ENCODE measurements around the gene TSKU. TPM values are rescaled to one million over a fixed set of nuclear protein-coding genes. Genes with fewer than 3 reads are reported as not detected.

Gene TSKU
- total and polyA plus RNA-seq, 4 experiments from 2014 or later, result 0.13 TPM; not detected in 3

DNA sequence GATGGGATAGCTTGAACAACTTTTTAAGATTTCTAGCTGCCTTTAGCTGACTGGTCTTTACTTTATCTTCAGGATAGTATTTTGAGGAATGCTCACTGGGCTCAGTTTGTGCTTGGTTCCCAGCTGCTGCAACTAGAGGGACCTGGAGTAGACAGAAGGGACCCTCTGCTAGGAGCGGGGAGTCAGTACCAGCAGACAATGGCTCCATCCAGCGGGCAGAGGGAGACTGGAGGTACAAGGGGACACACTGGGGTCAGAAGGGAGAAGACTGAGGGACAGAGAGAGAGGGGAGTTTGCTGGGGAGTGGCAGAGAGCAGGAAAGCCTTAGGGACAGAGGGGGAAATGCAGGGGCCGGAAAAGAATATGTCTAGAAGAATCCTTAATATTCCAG, 55.5 kb downstream of the TSKU start:
- H3K4me3 ChIP-seq (ENCODE audit: low read length in 2 of 2), result no peak overlapping the region
- Mint-ChIP-seq H3K9me3 (peaks cover 0 to 3% (median 0%) of the 10 kb centered on the region in 8 donors), H3K4me3 (no peak overlapping the region), H3K4me1 (no peaks in the 10 kb centered on the region), H3K27me3 (peaks cover 16 to 31% of the 10 kb centered on the region in 2 donors), H3K27ac (no peak overlapping the region), H3K36me3 (no peaks in the 10 kb centered on the region)
- H3K4me1 ChIP-seq (ENCODE audit: insufficient read depth, low read length), result no peaks in the 10 kb centered on the region
- ChIA-PET CTCF (ENCODE audit: partially characterized antibody) (no interaction called here), POLR2A (ENCODE audit: partially characterized antibody) (no interaction called here)
- no peak for DNase-seq
- H3K27ac ChIP-seq (ENCODE audit: low read depth, low read length), result no peak overlapping the region
- H3K9me3 ChIP-seq (ENCODE audit: control insufficient read depth in 1 of 2, low read length in 2 of 2), result no peaks in the 10 kb centered on the region
- intact Hi-C loops (cut with micrococcal nuclease), result no loop called here
- no peaks in the 10 kb centered on the region for H3K36me3 ChIP-seq (ENCODE audit: insufficient read depth, low read length)
- H3K27me3 ChIP-seq (ENCODE audit: insufficient read depth, low read length), result no peaks in the 10 kb centered on the region

DNA sequence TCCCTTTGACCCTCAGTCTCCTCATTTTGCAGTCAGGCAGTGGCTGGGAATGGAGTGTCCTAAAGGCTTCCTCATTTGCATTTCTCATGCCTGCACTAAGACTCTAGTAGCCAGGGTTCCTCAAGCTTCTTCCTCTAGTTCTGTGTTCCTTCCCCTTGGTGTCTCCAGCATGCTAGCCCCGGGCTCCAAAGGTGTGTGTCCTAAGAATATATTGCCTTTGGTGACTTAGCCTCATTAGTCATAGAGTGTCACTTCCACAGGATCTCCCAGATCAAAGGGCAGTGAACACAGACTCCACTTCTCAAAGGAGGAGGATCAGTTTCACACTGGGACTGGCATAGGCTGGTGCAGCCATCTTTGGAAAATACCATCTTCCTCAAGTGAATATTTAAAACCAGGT, 56.2 kb downstream of the TSKU start:
- intact Hi-C loops (cut with micrococcal nuclease), result no loop called here
- H3K9me3 ChIP-seq (ENCODE audit: control insufficient read depth in 1 of 2, low read length in 2 of 2), result no peaks in the 10 kb centered on the region
- H3K27me3 Mint-ChIP-seq, result peaks cover 18 to 35% of the 10 kb centered on the region in 2 donors
- no peaks in the 10 kb centered on the region for H3K36me3 ChIP-seq (ENCODE audit: insufficient read depth, low read length)
- no peak overlapping the region for H3K4me3 ChIP-seq (ENCODE audit: low read length in 2 of 2)
- CTCF ChIA-PET (ENCODE audit: partially characterized antibody), result no interaction called here
- no peak overlapping the region for H3K27ac ChIP-seq (ENCODE audit: low read depth, low read length)
- POLR2A ChIA-PET (ENCODE audit: partially characterized antibody), result no interaction called here
- H3K36me3 Mint-ChIP-seq, result no peaks in the 10 kb centered on the region
- H3K9me3 Mint-ChIP-seq, result peaks cover 0 to 3% (median 0%) of the 10 kb centered on the region in 8 donors
- H3K4me1 ChIP-seq (ENCODE audit: insufficient read depth, low read length), result no peaks in the 10 kb centered on the region
- no peak overlapping the region for H3K27ac Mint-ChIP-seq
- H3K4me3 Mint-ChIP-seq, result no peak overlapping the region
- DNase-seq, result no peak
- no peaks in the 10 kb centered on the region for H3K4me1 Mint-ChIP-seq
- H3K27me3 ChIP-seq (ENCODE audit: insufficient read depth, low read length), result no peaks in the 10 kb centered on the region

DNA sequence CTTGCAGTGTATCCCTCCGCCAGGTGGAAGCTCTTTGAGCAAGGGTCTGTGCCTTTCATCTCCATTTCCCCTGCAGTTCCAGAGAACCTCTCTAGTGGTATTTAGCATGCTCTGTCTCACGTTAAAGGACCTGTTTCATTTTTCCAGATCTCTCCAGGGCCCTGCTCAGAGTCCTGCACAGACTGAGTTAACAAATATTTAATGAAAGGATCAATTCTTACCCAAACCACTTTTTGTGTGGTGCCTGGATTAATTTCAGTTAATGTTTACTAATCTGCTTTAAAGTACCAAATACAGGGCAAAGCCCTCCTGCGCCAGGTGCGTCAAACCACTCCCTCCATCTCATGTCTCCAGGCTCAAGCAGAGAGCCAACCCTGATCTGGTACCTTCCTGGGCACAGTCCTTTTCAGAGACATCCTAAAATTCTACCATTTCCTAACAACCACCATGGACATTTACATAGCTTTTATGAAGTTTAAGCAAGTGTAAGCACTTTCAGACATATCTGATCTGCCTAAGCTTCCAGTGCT, 58.8 kb downstream of the TSKU start:
- POLR2A ChIA-PET (ENCODE audit: partially characterized antibody), result no interaction called here

DNA sequence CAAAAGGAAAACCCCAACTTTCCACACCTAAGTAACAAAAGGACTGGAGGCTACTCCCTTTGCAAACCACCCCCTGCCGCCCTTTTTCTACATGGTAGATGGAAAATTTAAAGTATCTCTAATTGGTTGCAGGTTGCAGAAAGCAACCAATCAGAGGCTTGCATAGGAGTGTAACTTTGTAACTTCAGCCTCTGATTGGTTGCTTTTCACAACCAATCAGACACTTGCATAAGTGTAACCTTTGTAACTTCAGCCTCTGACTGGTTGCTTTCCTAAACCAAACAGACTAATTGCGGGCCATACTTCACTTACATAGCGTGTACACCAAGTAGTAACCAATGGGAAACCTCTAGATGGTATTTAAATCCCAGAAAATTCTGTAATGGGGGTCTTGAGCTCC, 60.8 kb downstream of the TSKU start:
- Mint-ChIP-seq H3K4me1 (no peaks in the 10 kb centered on the region), H3K4me3 (no peak overlapping the region), H3K9me3 (peaks cover 0 to 3% (median 0%) of the 10 kb centered on the region in 8 donors), H3K27me3 (peaks cover 32 to 43% of the 10 kb centered on the region in 2 donors), H3K27ac (no peak overlapping the region), H3K36me3 (no peaks in the 10 kb centered on the region)
- DNase-seq, result no peak
- H3K4me3 ChIP-seq (ENCODE audit: low read length in 2 of 2), result no peak overlapping the region
- no peaks in the 10 kb centered on the region for H3K36me3 ChIP-seq (ENCODE audit: insufficient read depth, low read length)
- no peaks in the 10 kb centered on the region for H3K9me3 ChIP-seq (ENCODE audit: control insufficient read depth in 1 of 2, low read length in 2 of 2)
- H3K4me1 ChIP-seq (ENCODE audit: insufficient read depth, low read length), result no peaks in the 10 kb centered on the region
- POLR2A ChIA-PET (ENCODE audit: partially characterized antibody), result no interaction called here
- H3K27me3 ChIP-seq (ENCODE audit: insufficient read depth, low read length), result no peaks in the 10 kb centered on the region
- intact Hi-C loops (cut with micrococcal nuclease), result no loop called here
- H3K27ac ChIP-seq (ENCODE audit: low read depth, low read length), result no peak overlapping the region
- CTCF ChIA-PET (ENCODE audit: partially characterized antibody), result interaction anchor here (0.6 kb wide), 1 partner anchor 19 kb away, joined by 4 read pairs; no protein-coding TSS in a partner anchor

More for the DNA sequence above, 58.8 kb downstream of the TSKU start:
- Histone ChIP-seq H3K36me3 (ENCODE audit: insufficient read depth, low read length) (no peaks in the 10 kb centered on the region), H3K27me3 (ENCODE audit: insufficient read depth, low read length) (no peaks in the 10 kb centered on the region), H3K4me1 (ENCODE audit: insufficient read depth, low read length) (no peaks in the 10 kb centered on the region), H3K27ac (ENCODE audit: low read depth, low read length) (no peak overlapping the region), H3K9me3 (ENCODE audit: control insufficient read depth in 1 of 2, low read length in 2 of 2) (no peaks in the 10 kb centered on the region), H3K4me3 (ENCODE audit: low read length in 2 of 2) (no peak overlapping the region)
- intact Hi-C loops (cut with micrococcal nuclease), result no loop called here
- Mint-ChIP-seq H3K4me3 (no peak overlapping the region), H3K27ac (no peak overlapping the region), H3K9me3 (peaks cover 0 to 3% (median 0%) of the 10 kb centered on the region in 8 donors), H3K36me3 (no peaks in the 10 kb centered on the region), H3K27me3 (peaks cover 27 to 43% of the 10 kb centered on the region in 2 donors), H3K4me1 (no peaks in the 10 kb centered on the region)
- DNase-seq, result no peak
- CTCF ChIA-PET (ENCODE audit: partially characterized antibody), result no interaction called here

DNA sequence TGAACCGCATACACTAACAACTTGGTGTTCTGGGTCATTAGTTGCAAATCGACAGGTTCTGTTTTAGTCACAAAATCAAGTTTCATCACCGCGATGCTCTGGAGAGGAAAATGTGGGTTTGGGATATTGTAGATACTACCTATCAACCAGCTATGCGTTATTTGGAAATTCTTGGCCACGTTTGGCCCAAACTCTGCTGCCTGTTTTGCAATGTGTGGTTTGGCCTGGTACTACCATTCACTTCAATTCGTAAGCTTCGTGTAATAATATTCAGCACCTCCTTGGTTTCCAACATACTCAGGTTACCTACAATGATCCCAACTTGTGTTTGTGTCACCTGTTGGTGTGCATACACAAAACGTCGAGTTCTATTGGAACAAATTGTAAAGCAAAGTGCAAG, 61.4 kb downstream of the TSKU start:
- POLR2A ChIA-PET (ENCODE audit: partially characterized antibody), result no interaction called here

DNA sequence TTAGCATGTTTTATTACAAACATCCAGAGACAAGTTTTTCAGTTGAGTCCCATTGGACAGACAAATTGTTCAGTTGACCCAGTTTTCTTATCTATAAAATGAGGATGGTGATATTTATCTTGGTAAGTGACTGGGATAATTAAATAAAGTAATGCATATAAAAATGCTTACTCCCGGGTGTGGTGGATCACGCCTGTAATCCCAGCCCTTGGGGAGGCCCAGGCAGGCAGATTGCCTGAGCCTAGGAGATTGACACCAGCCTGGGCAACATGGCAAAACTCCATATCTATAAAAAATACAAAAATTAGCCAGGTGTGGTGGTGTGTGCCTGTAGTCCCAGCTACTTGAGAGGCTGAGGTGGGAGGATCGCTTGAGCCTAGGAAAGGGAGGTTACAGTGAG, 61.9 kb downstream of the TSKU start:
- ChIA-PET POLR2A (ENCODE audit: partially characterized antibody) (no interaction called here), CTCF (ENCODE audit: partially characterized antibody) (interaction anchor here (0.7 kb wide), 1 partner anchor 292 kb away, joined by 3 read pairs; no protein-coding TSS in a partner anchor)
- no peaks in the 10 kb centered on the region for H3K4me1 ChIP-seq (ENCODE audit: insufficient read depth, low read length)
- H3K9me3 ChIP-seq (ENCODE audit: control insufficient read depth in 1 of 2, low read length in 2 of 2), result no peaks in the 10 kb centered on the region
- H3K4me3 Mint-ChIP-seq, result no peak overlapping the region
- peaks cover 31 to 37% of the 10 kb centered on the region in 2 donors for H3K27me3 Mint-ChIP-seq
- no peak for DNase-seq
- no peak overlapping the region for H3K27ac ChIP-seq (ENCODE audit: low read depth, low read length)
- no peak overlapping the region for H3K4me3 ChIP-seq (ENCODE audit: low read length in 2 of 2)
- H3K9me3 Mint-ChIP-seq, result peaks cover 0 to 3% (median 0%) of the 10 kb centered on the region in 8 donors
- H3K4me1 Mint-ChIP-seq, result no peaks in the 10 kb centered on the region
- intact Hi-C loops (cut with micrococcal nuclease), result no loop called here
- no peak overlapping the region for H3K27ac Mint-ChIP-seq
- H3K27me3 ChIP-seq (ENCODE audit: insufficient read depth, low read length), result no peaks in the 10 kb centered on the region
- H3K36me3 Mint-ChIP-seq, result no peaks in the 10 kb centered on the region
- no peaks in the 10 kb centered on the region for H3K36me3 ChIP-seq (ENCODE audit: insufficient read depth, low read length)

More for the DNA sequence above, 61.4 kb downstream of the TSKU start:
- no peaks in the 10 kb centered on the region for H3K9me3 ChIP-seq (ENCODE audit: control insufficient read depth in 1 of 2, low read length in 2 of 2)
- Mint-ChIP-seq H3K9me3 (peaks cover 0 to 3% (median 0%) of the 10 kb centered on the region in 8 donors), H3K27ac (no peak overlapping the region), H3K4me1 (no peaks in the 10 kb centered on the region), H3K27me3 (peaks cover 34 to 40% of the 10 kb centered on the region in 2 donors), H3K36me3 (no peaks in the 10 kb centered on the region), H3K4me3 (no peak overlapping the region)
- no peak overlapping the region for H3K4me3 ChIP-seq (ENCODE audit: low read length in 2 of 2)
- intact Hi-C loops (cut with micrococcal nuclease), result no loop called here
- H3K27ac ChIP-seq (ENCODE audit: low read depth, low read length), result no peak overlapping the region
- CTCF ChIA-PET (ENCODE audit: partially characterized antibody), result interaction anchor here (0.6 kb wide), 1 partner anchor 20 kb away, joined by 4 read pairs; no protein-coding TSS in a partner anchor
- H3K4me1 ChIP-seq (ENCODE audit: insufficient read depth, low read length), result no peaks in the 10 kb centered on the region
- no peaks in the 10 kb centered on the region for H3K27me3 ChIP-seq (ENCODE audit: insufficient read depth, low read length)
- DNase-seq, result no peak
- no peaks in the 10 kb centered on the region for H3K36me3 ChIP-seq (ENCODE audit: insufficient read depth, low read length)

DNA sequence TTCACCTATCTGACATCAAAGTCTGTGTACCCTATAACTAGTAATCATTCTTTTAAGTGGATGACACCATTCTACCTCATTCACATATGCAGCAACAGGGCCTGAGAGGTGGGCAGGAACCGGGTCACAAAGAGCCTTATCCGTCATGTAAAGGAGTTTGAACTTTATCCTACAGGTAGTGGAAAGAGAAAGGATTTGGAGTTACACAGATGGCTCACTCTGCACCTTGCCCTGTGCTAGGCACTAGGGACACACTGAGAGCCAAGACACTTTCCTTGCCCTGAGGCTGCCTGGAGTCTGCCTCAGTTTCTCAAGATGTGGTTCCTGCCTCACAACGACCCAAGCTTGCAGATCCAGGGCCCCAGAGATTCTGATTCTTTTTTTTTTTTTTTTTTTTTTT, 63.3 kb downstream of the TSKU start:
- no peak overlapping the region for H3K27ac ChIP-seq (ENCODE audit: low read depth, low read length)
- Mint-ChIP-seq H3K4me1 (no peaks in the 10 kb centered on the region), H3K36me3 (no peaks in the 10 kb centered on the region), H3K4me3 (no peak overlapping the region), H3K9me3 (peaks cover 0 to 3% (median 0%) of the 10 kb centered on the region in 8 donors), H3K27ac (no peak overlapping the region), H3K27me3 (peaks cover 30 to 34% of the 10 kb centered on the region in 2 donors)
- H3K4me1 ChIP-seq (ENCODE audit: insufficient read depth, low read length), result no peaks in the 10 kb centered on the region
- no peaks in the 10 kb centered on the region for H3K27me3 ChIP-seq (ENCODE audit: insufficient read depth, low read length)
- H3K36me3 ChIP-seq (ENCODE audit: insufficient read depth, low read length), result no peaks in the 10 kb centered on the region
- POLR2A ChIA-PET (ENCODE audit: partially characterized antibody), result no interaction called here
- H3K9me3 ChIP-seq (ENCODE audit: control insufficient read depth in 1 of 2, low read length in 2 of 2), result no peaks in the 10 kb centered on the region
- DNase-seq, result no peak
- no peak overlapping the region for H3K4me3 ChIP-seq (ENCODE audit: low read length in 2 of 2)
- CTCF ChIA-PET (ENCODE audit: partially characterized antibody), result no interaction called here
- intact Hi-C loops (cut with micrococcal nuclease), result no loop called here
